Esophagus mucosa (tissue), 1 donor: Measurements from ENCODE around the gene SHBG. TPM values are rescaled to one million over a fixed set of nuclear protein-coding genes. Genes with fewer than 3 reads are reported as not detected.

Experiments
- ATAC-seq: fragments of 200-7000 bp; cut with Tn5 transposase; one replicate; pipeline ENCODE4 v1.9.1; 2020
- total RNA-seq: library from RNA; stranded (reverse); gene quantifications from one replicate; pipeline ENCODE4 v1.2.4, GENCODE V29; 2023
- donor health status: DM: yes; HTN: yes; CAD: no.

The SHBG gene
- total RNA-seq, 1 donor from 2014 or later, result 0.48 TPM

DNA sequence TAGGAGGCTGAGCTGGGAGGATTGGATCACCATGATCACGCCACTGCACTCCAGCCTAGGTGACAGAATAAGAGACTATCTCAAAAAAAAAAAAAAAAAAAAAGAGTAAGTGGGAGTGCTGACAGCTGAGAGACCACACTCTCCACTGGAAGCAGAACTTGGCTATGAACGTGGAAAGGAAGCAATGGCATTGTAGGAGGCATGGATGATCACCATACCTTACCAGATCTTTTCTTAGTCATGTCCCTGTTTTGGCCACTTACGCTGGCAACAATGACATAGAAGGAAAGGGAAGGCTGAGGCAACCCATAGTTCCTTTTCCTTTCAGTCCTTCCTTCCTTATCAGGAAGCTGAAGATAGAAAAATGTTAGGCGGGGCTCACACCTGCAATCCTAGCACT lies 17.1 kb downstream of the SHBG start:
- no peak for ATAC-seq

DNA sequence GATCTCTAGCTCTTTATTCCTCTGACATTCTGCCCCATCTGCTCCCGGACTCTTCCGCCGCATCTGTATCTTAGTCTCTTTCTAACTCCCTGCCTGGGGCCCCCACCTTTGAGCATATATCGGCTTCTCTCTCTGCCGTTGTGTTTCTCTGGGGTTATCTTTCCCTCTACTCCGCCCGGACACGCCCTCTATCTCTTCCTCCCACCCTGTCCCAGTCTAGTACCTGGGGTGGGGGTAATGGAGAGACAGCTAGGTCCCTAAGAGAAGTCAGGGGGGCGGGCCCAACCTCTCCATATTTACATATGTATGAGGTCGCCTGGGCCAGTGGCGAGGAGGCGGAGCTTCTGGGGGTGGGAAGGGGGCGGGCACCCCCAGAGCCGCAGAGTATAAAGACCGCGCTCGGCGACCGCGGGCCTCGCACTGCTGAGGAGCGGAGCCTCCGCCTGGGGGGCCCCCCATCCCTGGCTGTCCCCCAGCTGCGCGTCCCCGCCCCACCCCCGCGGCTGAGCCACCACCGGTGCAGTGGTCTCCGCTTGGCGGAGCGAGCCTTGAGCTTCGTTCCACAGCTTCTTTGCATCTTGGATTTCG lies 20.7 kb downstream of the SHBG start, which contains the start of gene ATP1B2:
ATP1B2 (plus strand) TSS at position 418 of the 588 bp plus-strand sequence. CDS start 593 bp downstream, outside the sequence.
- ATAC-seq, result peak; percentile 69

GRCh38 chr17:7651097-7651664 lies 21.2 kb downstream of the SHBG start:
- ATAC-seq, result no peak

DNA sequence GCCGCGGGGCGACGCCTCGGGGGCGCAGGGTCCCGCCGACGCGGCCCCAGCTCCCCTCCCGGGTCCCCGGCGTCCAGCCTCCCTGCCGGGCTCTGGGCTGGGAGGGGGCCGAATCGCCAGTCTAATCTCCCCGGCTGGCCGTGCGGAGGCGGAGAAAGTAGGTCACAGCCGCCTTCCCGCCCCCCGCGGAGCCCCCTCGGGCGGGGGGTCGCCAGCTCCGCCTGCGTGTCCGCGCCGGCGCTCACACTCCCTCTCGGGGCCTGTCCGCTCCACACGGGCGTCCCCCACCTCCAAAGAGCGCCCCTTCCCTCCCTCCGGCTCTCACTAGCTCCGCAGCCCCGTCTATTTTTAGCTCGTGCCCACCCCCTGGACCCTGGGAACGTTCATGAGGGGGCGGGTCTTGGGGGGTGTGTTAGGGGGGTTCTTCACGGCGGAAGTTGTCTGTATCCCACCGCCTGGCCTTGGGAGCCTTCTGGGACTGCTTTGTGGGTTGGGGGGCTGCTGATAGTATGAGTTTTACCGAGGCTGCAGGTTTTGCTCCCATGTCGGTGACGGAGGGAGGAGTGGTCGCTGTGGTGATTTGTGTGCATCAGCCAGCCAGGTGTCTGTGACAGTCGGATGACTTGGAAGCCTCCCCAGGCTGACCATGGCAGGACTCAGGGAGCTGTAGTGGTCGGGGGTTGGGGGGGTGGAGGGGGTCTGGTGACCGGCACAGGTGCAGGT lies 21.9 kb downstream of the SHBG start:
- ATAC-seq, result no peak

- ATAC-seq, result no peak
Observed at GRCh38 chr17:7652388-7653356, 22.7 kb downstream of the SHBG start.

GRCh38 chr17:7654832-7655540 lies 25.1 kb downstream of the SHBG start:
- no peak for ATAC-seq

DNA sequence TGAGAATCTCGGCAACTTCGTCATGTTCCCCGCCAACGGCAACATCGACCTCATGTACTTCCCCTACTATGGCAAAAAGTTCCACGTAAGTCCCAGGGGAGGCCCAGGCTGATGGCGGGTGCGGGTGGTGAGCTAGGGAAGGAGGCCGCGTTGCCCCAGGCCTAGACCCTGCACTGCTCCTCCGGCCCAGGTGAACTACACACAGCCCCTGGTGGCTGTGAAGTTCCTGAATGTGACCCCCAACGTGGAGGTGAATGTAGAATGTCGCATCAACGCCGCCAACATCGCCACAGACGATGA lies 25.6 kb downstream of the SHBG start:
- ATAC-seq, result no peak

GRCh38 chr17:7656958-7657609 lies 27.1 kb downstream of the SHBG start:
- ATAC-seq, result no peak

DNA sequence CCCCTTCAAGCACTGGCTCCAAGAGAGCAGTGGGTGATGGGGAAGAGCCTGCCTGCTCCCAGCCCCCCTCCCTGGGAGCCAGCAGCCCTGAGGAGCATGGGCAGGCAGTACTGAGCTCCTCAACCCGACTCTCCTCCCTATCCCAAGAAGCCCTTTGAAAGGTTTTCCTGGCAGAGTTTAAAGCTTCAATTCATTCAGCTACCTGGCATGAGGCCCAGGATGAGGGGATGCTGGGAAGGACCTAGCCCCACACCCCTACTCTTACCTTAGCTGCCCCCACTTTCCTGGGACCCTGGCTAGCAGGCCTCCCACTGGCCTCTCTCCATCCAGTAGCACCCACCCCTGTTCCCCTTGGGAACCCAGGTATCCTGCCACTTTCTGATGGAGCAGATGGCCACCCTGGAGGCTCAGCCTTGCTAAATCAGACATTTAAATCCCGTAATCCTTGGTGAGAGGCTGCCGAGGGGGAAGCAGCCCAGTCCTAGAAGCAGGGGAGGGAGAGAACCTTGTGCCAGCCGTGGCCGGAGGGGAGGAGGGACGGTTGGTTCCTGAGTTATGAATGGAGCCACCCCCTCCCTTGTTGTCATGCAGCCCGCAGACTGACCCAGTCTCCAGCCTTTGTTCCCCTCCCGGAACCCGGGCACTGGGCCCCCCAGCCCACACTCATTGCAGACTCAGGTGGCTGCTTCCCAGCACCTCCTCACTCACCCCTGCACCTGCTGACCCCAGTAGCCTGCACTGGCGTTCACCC lies 37.9 kb downstream of the SHBG start:
- ATAC-seq, result peak; percentile 19

DNA sequence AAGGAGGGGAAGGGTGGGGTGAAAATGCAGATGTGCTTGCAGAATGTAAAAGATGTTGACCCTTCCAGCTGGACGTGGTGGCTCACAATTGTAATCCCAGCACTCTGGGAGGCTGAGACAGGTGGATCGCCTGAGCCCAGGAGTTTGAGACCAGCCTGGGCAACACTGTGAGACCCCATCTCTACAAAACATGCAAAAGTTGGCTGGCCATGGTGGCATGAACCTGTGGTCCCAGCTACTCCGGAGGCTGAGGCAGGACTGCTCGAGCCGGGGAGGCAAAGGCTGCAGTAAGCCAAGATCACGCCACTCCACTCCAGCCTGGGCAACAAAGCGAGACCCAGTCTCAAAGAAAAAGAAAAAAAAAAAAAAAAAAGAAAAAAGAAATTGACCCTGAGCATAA lies 38.5 kb downstream of the SHBG start:
- ATAC-seq, result no peak

DNA sequence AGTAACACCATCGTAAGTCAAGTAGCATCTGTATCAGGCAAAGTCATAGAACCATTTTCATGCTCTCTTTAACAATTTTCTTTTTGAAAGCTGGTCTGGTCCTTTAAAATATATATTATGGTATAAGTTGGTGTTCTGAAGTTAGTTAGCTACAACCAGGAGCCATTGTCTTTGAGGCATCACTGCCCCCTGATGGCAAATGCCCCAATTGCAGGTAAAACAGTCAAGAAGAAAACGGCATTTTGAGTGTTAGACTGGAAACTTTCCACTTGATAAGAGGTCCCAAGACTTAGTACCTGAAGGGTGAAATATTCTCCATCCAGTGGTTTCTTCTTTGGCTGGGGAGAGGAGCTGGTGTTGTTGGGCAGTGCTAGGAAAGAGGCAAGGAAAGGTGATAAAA lies 43.3 kb downstream of the SHBG start:
- no peak for ATAC-seq

DNA sequence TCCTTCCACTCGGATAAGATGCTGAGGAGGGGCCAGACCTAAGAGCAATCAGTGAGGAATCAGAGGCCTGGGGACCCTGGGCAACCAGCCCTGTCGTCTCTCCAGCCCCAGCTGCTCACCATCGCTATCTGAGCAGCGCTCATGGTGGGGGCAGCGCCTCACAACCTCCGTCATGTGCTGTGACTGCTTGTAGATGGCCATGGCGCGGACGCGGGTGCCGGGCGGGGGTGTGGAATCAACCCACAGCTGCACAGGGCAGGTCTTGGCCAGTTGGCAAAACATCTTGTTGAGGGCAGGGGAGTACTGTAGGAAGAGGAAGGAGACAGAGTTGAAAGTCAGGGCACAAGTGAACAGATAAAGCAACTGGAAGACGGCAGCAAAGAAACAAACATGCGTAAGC lies 45.0 kb downstream of the SHBG start:
- no peak for ATAC-seq

DNA sequence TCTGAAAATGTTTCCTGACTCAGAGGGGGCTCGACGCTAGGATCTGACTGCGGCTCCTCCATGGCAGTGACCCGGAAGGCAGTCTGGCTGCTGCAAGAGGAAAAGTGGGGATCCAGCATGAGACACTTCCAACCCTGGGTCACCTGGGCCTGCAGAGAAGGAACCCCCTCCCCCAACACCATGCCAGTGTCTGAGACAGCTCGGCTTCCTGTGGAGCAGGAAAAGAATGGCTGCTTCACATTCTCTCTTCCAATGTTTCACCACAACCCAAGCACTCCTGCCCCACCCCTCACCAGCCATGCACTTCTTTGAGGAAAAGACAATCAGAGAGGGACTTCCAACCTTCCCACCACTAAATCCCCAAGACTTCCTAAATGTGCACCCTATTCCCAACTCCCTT lies 46.6 kb downstream of the SHBG start:
- no peak for ATAC-seq

DNA sequence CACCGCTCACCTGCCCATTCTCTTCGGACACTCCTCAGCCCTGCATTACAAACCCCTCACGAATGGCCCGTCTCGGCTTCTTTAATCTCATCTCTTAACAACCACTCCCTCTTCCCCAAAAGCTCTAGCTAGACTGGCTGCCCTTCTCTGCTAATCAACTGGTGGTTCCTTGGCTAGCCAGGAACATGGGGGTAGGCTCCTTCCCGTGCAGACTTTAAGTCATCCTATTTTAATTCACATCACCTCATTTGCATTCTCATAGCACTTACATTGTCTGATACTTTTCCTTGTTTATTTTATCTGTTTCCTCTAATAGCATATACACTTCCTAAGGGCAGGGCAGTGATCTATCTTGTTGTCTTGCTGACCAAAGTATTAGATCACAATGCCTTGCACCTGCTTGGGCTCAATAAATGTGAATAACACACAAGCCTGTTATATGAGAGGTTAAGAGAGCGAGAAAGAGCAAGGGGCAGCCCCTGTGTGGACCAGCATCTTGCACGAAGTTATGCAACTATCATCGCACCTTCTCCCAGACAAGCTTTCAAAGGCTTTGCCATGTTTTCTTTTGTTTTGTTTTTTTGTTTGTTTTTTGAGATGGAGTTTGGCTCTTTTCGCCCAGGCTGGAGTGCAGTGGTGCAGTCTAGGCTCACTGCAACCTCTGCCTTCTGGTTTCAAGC lies 47.6 kb downstream of the SHBG start:
- no peak for ATAC-seq

Other genes starting within 250 kb of the SHBG start
- 6.1 TPM for gene TNK1, start 249.0 kb upstream of the SHBG start, total RNA-seq
- gene PLSCR3, start 235.6 kb upstream of the SHBG start, total RNA-seq, result 23.1 TPM
- gene TMEM256, start 226.0 kb upstream of the SHBG start, total RNA-seq, result 92.8 TPM
- gene NLGN2, start 222.3 kb upstream of the SHBG start, total RNA-seq, result 3.0 TPM
- gene SPEM1, start 209.8 kb upstream of the SHBG start, total RNA-seq, result not detected
- gene SPEM2, start 204.5 kb upstream of the SHBG start, total RNA-seq, result not detected
- gene SPEM3, start 201.3 kb upstream of the SHBG start, total RNA-seq, result not detected
- gene TMEM102, start 194.7 kb upstream of the SHBG start, total RNA-seq, result 8.2 TPM
- gene FGF11, start 190.6 kb upstream of the SHBG start, total RNA-seq, result 8.6 TPM
- 4.9 TPM for gene CHRNB1, start 185.1 kb upstream of the SHBG start, total RNA-seq
- gene ZBTB4, start 150.5 kb upstream of the SHBG start, total RNA-seq, result 21.0 TPM
- not detected for gene SLC35G6, start 148.7 kb upstream of the SHBG start, total RNA-seq
- gene POLR2A, start 145.8 kb upstream of the SHBG start, total RNA-seq, result 116 TPM
- gene TNFSF12, start 81.1 kb upstream of the SHBG start, total RNA-seq, result 2.7 TPM
- 6.4 TPM for gene TNFSF13, start 71.4 kb upstream of the SHBG start, total RNA-seq
- gene SENP3, start 68.2 kb upstream of the SHBG start, total RNA-seq, result 34.5 TPM
- gene CD68, start 50.5 kb upstream of the SHBG start, total RNA-seq, result 61.3 TPM
- 36.7 TPM for gene MPDU1, start 46.3 kb upstream of the SHBG start, total RNA-seq
- gene SOX15, start 40.0 kb upstream of the SHBG start, total RNA-seq, result 74.0 TPM
- 17.0 TPM for gene FXR2, start 15.2 kb upstream of the SHBG start, total RNA-seq
- 35.7 TPM for gene SAT2, start 2.3 kb upstream of the SHBG start, total RNA-seq
- 0.36 TPM for gene ATP1B2, start 20.8 kb downstream of the SHBG start, total RNA-seq
- gene TP53, start 57.4 kb downstream of the SHBG start, total RNA-seq, result 74.1 TPM
- gene WRAP53, start 58.3 kb downstream of the SHBG start, total RNA-seq, result 8.5 TPM
- gene EFNB3, start 75.1 kb downstream of the SHBG start, total RNA-seq, result 1.6 TPM
- gene DNAH2, start 87.6 kb downstream of the SHBG start, total RNA-seq, result 0.04 TPM
- gene KDM6B, start 204.1 kb downstream of the SHBG start, total RNA-seq, result 16.7 TPM
- gene TMEM88, start 224.9 kb downstream of the SHBG start, total RNA-seq, result 1.7 TPM
- 93.3 TPM for gene NAA38, start 227.4 kb downstream of the SHBG start, total RNA-seq
- gene CYB5D1, start 227.9 kb downstream of the SHBG start, total RNA-seq, result 7.6 TPM